Measurements from ENCODE around the gene CABLES2. TPM values are rescaled to one million over a fixed set of nuclear protein-coding genes. Genes with fewer than 3 reads are reported as not detected.

Gene CABLES2
- total RNA-seq, 1 experiment from 2014 or later = 7.5 TPM

DNA sequence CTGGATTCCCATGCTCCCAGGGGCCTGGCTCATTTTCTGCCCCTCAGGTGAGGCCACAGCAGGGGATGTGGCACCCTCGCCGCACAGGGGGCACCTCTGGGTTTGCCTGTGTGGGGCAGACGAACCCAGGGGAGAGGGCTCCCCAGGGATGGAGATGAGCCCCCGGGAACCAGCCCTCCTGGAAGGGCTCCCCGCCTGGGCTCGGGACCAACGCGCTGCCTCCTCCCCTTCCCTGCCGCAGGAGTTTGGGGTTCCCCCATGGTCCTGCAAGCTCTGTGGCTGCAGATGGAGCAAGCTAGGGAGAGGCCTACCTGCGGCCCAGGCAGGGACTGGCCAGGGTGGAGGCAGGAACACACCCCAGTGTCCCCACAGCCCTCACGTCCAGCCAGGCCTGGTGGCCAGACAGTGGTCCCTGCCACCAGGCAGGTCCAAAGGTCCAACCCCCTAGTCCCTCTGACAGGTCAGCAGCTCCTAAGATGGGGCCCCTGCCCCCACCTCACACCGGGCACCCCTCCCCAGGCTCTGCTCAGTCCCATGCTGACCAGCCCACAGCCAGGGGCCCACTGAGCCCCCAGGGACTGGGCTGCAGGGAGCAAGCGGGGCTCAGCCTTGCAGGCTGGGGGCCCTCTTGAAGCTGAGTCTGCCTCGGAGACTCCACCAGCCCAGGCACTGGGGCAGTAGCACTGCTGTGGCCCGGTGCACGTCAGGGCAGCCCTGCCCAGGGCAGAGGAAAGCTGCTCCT, 53.6 kb downstream of the CABLES2 start (continued):
- TF ChIP-seq, protein P1, sequence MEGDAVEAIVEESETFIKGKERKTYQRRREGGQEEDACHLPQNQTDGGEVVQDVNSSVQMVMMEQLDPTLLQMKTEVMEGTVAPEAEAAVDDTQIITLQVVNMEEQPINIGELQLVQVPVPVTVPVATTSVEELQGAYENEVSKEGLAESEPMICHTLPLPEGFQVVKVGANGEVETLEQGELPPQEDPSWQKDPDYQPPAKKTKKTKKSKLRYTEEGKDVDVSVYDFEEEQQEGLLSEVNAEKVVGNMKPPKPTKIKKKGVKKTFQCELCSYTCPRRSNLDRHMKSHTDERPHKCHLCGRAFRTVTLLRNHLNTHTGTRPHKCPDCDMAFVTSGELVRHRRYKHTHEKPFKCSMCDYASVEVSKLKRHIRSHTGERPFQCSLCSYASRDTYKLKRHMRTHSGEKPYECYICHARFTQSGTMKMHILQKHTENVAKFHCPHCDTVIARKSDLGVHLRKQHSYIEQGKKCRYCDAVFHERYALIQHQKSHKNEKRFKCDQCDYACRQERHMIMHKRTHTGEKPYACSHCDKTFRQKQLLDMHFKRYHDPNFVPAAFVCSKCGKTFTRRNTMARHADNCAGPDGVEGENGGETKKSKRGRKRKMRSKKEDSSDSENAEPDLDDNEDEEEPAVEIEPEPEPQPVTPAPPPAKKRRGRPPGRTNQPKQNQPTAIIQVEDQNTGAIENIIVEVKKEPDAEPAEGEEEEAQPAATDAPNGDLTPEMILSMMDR (IDR thresholded peaks at IDR 0.05) = no peak

DNA sequence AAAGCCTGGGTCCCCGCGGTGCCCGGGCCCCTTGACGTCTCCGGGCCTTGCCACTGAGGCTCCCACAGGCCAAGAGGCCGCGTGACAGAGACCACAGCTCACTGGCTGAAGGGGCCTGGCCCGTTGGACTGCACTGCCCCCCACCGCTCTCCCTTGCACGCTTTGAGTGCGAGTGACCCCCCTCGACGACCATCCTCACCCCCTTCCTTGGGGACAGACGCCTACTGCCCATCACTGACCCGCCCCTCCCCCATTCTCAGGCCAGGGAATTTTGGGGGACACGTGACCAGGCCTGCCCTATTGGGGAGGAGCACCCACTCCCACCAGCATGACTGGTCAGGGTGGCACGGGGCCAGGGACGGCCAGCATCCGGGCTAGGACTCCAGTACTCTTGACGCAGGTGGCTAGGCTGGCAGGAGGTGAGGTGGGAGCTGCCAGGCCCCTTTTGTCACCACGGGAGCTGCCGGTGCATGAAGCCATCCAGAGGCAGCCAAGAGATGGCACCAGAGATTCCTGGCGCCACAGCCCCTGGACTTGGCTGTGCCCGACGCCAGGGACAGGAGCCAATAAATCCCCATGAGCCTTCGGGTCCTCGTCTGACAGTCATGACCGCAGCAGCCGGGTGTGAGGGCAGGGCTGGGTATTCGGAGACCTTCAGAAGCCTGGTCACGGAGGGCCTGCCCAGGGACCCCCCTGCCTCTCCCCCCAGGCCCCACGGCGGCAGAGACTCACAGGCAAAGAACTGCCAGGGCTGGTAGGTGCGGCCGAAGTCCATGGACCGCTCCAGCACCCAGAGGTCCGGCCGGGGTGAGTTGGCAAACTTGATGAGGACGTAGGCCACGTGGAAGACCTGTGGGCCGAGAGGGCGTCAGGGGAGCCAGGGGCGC, 54.4 kb downstream of the CABLES2 start:
- no peaks in the 10 kb centered on the region for H3K27me3 Mint-ChIP-seq (ENCODE audit: low read depth)
- CTCF ChIA-PET = interaction anchor here (1.0 to 1.3 kb wide), 3 partner anchors 11 to 30 kb away, joined by 3 to 4 read pairs (median 3); no protein-coding TSS in a partner anchor
- POLR2A ChIA-PET = no interaction called here
- no peak overlapping the region for H3K27ac Mint-ChIP-seq
- no peak for ATAC-seq
- peaks cover 35% of the 10 kb centered on the region for H3K36me3 Mint-ChIP-seq
- DNase-seq (ENCODE audit: low spot score) = no peak
- peaks cover 9% of the 10 kb centered on the region for H3K9me3 Mint-ChIP-seq
- no peak overlapping the region for H3K4me3 Mint-ChIP-seq
- H3K4me1 Mint-ChIP-seq = peaks cover 9% of the 10 kb centered on the region
- no peak for TF ChIP-seq TP53 (CRISPR knock-in tag; IDR thresholded peaks at IDR 0.05)
- TF ChIP-seq, protein P2, sequence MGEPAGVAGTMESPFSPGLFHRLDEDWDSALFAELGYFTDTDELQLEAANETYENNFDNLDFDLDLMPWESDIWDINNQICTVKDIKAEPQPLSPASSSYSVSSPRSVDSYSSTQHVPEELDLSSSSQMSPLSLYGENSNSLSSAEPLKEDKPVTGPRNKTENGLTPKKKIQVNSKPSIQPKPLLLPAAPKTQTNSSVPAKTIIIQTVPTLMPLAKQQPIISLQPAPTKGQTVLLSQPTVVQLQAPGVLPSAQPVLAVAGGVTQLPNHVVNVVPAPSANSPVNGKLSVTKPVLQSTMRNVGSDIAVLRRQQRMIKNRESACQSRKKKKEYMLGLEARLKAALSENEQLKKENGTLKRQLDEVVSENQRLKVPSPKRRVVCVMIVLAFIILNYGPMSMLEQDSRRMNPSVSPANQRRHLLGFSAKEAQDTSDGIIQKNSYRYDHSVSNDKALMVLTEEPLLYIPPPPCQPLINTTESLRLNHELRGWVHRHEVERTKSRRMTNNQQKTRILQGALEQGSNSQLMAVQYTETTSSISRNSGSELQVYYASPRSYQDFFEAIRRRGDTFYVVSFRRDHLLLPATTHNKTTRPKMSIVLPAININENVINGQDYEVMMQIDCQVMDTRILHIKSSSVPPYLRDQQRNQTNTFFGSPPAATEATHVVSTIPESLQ (CRISPR knock-in tag; IDR thresholded peaks at IDR 0.05) = no peak
- TF ChIP-seq CREB1 (CRISPR knock-in tag; IDR thresholded peaks at IDR 0.05) = no peak
- TF ChIP-seq, protein P3, sequence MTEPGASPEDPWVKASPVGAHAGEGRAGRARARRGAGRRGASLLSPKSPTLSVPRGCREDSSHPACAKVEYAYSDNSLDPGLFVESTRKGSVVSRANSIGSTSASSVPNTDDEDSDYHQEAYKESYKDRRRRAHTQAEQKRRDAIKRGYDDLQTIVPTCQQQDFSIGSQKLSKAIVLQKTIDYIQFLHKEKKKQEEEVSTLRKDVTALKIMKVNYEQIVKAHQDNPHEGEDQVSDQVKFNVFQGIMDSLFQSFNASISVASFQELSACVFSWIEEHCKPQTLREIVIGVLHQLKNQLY (CRISPR knock-in tag; IDR thresholded peaks at IDR 0.05) = no peak
- TF ChIP-seq MXD4 (CRISPR knock-in tag; IDR thresholded peaks at IDR 0.05; ENCODE audit: borderline replicate concordance) = no peak
- no peak for TF ChIP-seq PRRX2 (CRISPR knock-in tag; IDR thresholded peaks at IDR 0.05)
- TF ChIP-seq, protein P4, sequence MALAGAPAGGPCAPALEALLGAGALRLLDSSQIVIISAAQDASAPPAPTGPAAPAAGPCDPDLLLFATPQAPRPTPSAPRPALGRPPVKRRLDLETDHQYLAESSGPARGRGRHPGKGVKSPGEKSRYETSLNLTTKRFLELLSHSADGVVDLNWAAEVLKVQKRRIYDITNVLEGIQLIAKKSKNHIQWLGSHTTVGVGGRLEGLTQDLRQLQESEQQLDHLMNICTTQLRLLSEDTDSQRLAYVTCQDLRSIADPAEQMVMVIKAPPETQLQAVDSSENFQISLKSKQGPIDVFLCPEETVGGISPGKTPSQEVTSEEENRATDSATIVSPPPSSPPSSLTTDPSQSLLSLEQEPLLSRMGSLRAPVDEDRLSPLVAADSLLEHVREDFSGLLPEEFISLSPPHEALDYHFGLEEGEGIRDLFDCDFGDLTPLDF (CRISPR knock-in tag; IDR thresholded peaks at IDR 0.05) = no peak
- TF ChIP-seq, protein P5, sequence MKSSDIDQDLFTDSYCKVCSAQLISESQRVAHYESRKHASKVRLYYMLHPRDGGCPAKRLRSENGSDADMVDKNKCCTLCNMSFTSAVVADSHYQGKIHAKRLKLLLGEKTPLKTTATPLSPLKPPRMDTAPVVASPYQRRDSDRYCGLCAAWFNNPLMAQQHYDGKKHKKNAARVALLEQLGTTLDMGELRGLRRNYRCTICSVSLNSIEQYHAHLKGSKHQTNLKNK (CRISPR knock-in tag; IDR thresholded peaks at IDR 0.05) = no peak
- TF ChIP-seq ZNF317 (CRISPR knock-in tag; IDR thresholded peaks at IDR 0.05; ENCODE audit: borderline replicate concordance, low read depth) = no peak
- TF ChIP-seq, protein P6, sequence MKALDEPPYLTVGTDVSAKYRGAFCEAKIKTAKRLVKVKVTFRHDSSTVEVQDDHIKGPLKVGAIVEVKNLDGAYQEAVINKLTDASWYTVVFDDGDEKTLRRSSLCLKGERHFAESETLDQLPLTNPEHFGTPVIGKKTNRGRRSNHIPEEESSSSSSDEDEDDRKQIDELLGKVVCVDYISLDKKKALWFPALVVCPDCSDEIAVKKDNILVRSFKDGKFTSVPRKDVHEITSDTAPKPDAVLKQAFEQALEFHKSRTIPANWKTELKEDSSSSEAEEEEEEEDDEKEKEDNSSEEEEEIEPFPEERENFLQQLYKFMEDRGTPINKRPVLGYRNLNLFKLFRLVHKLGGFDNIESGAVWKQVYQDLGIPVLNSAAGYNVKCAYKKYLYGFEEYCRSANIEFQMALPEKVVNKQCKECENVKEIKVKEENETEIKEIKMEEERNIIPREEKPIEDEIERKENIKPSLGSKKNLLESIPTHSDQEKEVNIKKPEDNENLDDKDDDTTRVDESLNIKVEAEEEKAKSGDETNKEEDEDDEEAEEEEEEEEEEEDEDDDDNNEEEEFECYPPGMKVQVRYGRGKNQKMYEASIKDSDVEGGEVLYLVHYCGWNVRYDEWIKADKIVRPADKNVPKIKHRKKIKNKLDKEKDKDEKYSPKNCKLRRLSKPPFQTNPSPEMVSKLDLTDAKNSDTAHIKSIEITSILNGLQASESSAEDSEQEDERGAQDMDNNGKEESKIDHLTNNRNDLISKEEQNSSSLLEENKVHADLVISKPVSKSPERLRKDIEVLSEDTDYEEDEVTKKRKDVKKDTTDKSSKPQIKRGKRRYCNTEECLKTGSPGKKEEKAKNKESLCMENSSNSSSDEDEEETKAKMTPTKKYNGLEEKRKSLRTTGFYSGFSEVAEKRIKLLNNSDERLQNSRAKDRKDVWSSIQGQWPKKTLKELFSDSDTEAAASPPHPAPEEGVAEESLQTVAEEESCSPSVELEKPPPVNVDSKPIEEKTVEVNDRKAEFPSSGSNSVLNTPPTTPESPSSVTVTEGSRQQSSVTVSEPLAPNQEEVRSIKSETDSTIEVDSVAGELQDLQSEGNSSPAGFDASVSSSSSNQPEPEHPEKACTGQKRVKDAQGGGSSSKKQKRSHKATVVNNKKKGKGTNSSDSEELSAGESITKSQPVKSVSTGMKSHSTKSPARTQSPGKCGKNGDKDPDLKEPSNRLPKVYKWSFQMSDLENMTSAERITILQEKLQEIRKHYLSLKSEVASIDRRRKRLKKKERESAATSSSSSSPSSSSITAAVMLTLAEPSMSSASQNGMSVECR (CRISPR knock-in tag; IDR thresholded peaks at IDR 0.05; ENCODE audit: borderline replicate concordance) = no peak
- TF ChIP-seq, protein P7, sequence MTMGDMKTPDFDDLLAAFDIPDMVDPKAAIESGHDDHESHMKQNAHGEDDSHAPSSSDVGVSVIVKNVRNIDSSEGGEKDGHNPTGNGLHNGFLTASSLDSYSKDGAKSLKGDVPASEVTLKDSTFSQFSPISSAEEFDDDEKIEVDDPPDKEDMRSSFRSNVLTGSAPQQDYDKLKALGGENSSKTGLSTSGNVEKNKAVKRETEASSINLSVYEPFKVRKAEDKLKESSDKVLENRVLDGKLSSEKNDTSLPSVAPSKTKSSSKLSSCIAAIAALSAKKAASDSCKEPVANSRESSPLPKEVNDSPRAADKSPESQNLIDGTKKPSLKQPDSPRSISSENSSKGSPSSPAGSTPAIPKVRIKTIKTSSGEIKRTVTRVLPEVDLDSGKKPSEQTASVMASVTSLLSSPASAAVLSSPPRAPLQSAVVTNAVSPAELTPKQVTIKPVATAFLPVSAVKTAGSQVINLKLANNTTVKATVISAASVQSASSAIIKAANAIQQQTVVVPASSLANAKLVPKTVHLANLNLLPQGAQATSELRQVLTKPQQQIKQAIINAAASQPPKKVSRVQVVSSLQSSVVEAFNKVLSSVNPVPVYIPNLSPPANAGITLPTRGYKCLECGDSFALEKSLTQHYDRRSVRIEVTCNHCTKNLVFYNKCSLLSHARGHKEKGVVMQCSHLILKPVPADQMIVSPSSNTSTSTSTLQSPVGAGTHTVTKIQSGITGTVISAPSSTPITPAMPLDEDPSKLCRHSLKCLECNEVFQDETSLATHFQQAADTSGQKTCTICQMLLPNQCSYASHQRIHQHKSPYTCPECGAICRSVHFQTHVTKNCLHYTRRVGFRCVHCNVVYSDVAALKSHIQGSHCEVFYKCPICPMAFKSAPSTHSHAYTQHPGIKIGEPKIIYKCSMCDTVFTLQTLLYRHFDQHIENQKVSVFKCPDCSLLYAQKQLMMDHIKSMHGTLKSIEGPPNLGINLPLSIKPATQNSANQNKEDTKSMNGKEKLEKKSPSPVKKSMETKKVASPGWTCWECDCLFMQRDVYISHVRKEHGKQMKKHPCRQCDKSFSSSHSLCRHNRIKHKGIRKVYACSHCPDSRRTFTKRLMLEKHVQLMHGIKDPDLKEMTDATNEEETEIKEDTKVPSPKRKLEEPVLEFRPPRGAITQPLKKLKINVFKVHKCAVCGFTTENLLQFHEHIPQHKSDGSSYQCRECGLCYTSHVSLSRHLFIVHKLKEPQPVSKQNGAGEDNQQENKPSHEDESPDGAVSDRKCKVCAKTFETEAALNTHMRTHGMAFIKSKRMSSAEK (CRISPR knock-in tag; IDR thresholded peaks at IDR 0.05; ENCODE audit: borderline replicate concordance) = no peak
- no peak for TF ChIP-seq GTF2I (CRISPR knock-in tag; conservative IDR thresholded peaks at IDR 0.05)
- TF ChIP-seq ZNF138 (CRISPR knock-in tag; conservative IDR thresholded peaks at IDR 0.05) = no peak
- TF ChIP-seq, protein P8, sequence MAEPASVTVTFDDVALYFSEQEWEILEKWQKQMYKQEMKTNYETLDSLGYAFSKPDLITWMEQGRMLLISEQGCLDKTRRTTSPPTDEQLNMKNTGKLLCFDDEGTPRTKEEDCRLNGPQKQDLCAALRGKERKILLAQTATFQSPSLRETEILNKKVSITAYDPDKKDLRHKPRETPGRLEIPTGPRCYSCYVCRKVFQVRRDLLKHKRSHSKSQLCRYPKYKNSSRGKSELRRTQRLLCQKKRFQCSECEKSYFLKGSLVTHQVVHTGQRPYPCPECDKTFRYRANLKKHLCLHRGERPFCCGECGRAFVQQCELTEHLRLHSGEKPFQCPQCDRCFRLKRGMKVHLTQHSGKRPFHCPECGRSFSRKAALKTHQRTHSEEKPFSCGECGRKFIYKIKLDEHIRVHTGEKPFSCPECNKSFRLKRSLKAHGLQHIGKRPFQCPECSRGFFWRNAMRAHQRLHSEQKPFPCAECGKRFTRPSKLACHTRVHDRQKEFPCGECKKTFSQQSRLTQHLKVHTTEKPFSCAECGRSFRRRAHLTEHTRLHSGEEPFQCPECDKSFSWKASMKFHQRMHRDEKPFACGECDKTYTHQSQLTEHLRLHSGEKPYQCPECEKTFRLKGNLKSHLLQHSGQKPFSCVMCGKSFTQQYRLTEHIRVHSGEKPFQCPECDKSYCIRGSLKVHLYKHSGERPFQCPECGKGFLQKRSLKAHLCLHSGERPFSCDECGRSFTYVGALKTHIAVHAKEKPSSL (CRISPR knock-in tag; conservative IDR thresholded peaks at IDR 0.05) = no peak
